ENCODE results near the gene FAHD2B. TPM values are rescaled to one million over a fixed set of nuclear protein-coding genes. Genes with fewer than 3 reads are reported as not detected.

Gene FAHD2B
- total RNA-seq, 1 donor, result 0.90 TPM

Small RNA genes within 50 kb of the gene (small RNA-seq; reads per million reads assigned to genes)
- gene AC018892.1 (not detected), gene IGKV1OR2-3 (not detected), gene IGKV2OR2-2 (not detected), gene RN7SL313P (not detected)

Other genes with a start within 250 kb of the FAHD2B start
- 4.0 and 6.1 TPM in 2 replicates for gene ANKRD39, start 236.9 kb downstream of the FAHD2B start, total RNA-seq (ENCODE audit: low replicate concordance)
- 15.4 and 20.4 TPM in 2 replicates for gene SEMA4C, start 224.8 kb downstream of the FAHD2B start, total RNA-seq (ENCODE audit: low replicate concordance)
- gene FAM178B, start 108.3 kb downstream of the FAHD2B start, total RNA-seq (ENCODE audit: low replicate concordance), result not detected in 2 replicates
- gene ANKRD36, start 18.3 kb upstream of the FAHD2B start, total RNA-seq (ENCODE audit: low replicate concordance), result 48.9 and 79.8 TPM in 2 replicates